ENCODE measurements around the gene PRMT5.

DNA sequence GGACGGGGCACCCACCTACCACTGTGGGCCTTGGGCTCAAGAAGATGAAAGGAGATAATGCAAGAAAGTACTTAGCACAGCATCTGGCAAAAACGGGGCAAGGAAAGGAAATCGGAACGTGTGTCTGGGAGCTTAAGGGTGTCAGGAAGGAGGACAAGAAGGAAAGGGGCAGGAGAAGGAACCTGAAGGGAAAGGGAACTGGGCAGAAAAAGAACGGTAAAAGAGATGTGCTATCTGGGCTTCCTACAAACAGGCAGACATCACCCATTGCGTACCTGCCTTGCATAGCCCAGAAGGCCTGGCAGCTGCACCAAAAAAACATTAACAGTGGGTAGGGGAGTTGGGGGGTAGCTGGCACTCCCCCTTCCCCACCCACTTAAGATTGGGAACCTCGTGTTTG, 47.1 kb downstream of the PRMT5 start:
- TF ChIP-seq, protein P1, sequence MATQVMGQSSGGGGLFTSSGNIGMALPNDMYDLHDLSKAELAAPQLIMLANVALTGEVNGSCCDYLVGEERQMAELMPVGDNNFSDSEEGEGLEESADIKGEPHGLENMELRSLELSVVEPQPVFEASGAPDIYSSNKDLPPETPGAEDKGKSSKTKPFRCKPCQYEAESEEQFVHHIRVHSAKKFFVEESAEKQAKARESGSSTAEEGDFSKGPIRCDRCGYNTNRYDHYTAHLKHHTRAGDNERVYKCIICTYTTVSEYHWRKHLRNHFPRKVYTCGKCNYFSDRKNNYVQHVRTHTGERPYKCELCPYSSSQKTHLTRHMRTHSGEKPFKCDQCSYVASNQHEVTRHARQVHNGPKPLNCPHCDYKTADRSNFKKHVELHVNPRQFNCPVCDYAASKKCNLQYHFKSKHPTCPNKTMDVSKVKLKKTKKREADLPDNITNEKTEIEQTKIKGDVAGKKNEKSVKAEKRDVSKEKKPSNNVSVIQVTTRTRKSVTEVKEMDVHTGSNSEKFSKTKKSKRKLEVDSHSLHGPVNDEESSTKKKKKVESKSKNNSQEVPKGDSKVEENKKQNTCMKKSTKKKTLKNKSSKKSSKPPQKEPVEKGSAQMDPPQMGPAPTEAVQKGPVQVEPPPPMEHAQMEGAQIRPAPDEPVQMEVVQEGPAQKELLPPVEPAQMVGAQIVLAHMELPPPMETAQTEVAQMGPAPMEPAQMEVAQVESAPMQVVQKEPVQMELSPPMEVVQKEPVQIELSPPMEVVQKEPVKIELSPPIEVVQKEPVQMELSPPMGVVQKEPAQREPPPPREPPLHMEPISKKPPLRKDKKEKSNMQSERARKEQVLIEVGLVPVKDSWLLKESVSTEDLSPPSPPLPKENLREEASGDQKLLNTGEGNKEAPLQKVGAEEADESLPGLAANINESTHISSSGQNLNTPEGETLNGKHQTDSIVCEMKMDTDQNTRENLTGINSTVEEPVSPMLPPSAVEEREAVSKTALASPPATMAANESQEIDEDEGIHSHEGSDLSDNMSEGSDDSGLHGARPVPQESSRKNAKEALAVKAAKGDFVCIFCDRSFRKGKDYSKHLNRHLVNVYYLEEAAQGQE (IDR thresholded peaks at IDR 0.05; ENCODE audit: insufficient read depth in 1 of 2, low read depth in 2 of 2, low read length in 2 of 2): no peak
- TF ChIP-seq TAF1 (IDR thresholded peaks at IDR 0.05; ENCODE audit: borderline replicate concordance, insufficient read depth, low read length) (no peak), POLR2AphosphoS5 (IDR thresholded peaks at IDR 0.05; ENCODE audit: low read depth, low read length) (no peak), SIN3A (IDR thresholded peaks at IDR 0.05; ENCODE audit: borderline replicate concordance, insufficient read depth, low read length) (no peak)
